Mucosa of descending colon (tissue), 3 donors: Measurements from ENCODE around the gene TBC1D8. TPM values are rescaled to one million over a fixed set of nuclear protein-coding genes. Genes with fewer than 3 reads are reported as not detected.

Source experiments
- ATAC-seq: fragments of 200-7000 bp; cut with Tn5 transposase; one replicate; pipeline ENCODE4 v1.9.1; 2020; ENCODE audit warnings: mild to moderate bottlenecking, moderate library complexity
- DNase-seq, 3 donors: peaks; one replicate each; pipeline ENCODE4 v3.0.0-alpha.2; 2020
- H3K36me3 ChIP-seq: fragments of 200-600 bp; one replicate; pipeline ENCODE4 v1.8.0; 2021; ENCODE audit warnings: low read depth, mild to moderate bottlenecking
- H3K4me1 ChIP-seq: fragments of 200-600 bp; one replicate; pipeline ENCODE4 v1.8.0; 2021; ENCODE audit warnings: low read depth, mild to moderate bottlenecking
- H3K4me3 ChIP-seq: fragments of 200-600 bp; one replicate; pipeline ENCODE4 v1.8.0; 2021; ENCODE audit warnings: mild to moderate bottlenecking
- H3K9me3 ChIP-seq: fragments of 200-600 bp; one replicate; pipeline ENCODE4 v1.8.0; 2021; ENCODE audit warnings: mild to moderate bottlenecking
- CTCF ChIP-seq: fragments of 200-600 bp; IDR thresholded peaks from one replicate; pipeline ENCODE4 v1.8.0; 2022; ENCODE audit warnings: antibody characterized with exemption, mild to moderate bottlenecking
- intact Hi-C, 2 donors: fragments of 100-400 bp; cut with DNase I in 1 of 2; cut with micrococcal nuclease in 1 of 2; formaldehyde crosslinking; loops; one replicate each; pipeline versions ENCODE4 v1.11.0 to v1.11.1; 2022; cut with DNase I, micrococcal nuclease
- total RNA-seq, 3 donors: library from RNA; stranded (reverse); fragmentation: NEBNext Ultra II Directional in 2 of 3; extraction: Animal tissue kit (Norgen Biotek cat#: 25700) in 2 of 3; gene quantifications; one replicate each; pipeline versions ENCODE4 v1.2.1 to v1.2.4, GENCODE V29; 2021 to 2023
- donor health status: DM: no; HTN: no; CAD: no; lungs with moderate emphysema.
- donor health status: DM: no; HTN: no; CAD: no.
- donor health status: DM: no; HTN: yes; CAD: no.

TBC1D8 gene
- total RNA-seq, 3 donors from 2014 or later: 14.4 to 28.8 (median 17.7) TPM

GRCh38 chr2:101037161-101037755, 113.9 kb downstream of the TBC1D8 start:
- intact Hi-C loops: loop anchor here in 1 of 2 donors (10.0 kb wide), 1 partner anchor 118 kb away; the partner anchor contains the start of gene TBC1D8
- ATAC-seq (no peak), DNase-seq (no peak)
- Histone ChIP-seq H3K36me3 (no peaks in the 10 kb centered on the region), H3K4me3 (no peak overlapping the region), H3K9me3 (no peaks in the 10 kb centered on the region), H3K4me1 (no peaks in the 10 kb centered on the region)
- no peak for TF ChIP-seq CTCF

- Histone ChIP-seq H3K36me3 (no peaks in the 10 kb centered on the region), H3K4me1 (no peaks in the 10 kb centered on the region), H3K9me3 (no peaks in the 10 kb centered on the region), H3K4me3 (no peak overlapping the region)
- ATAC-seq: no peak
- no peak for DNase-seq
- intact Hi-C loops: loop anchor here in 1 of 2 donors (10.0 kb wide), 1 partner anchor 118 kb away; the partner anchor contains the start of gene TBC1D8
- TF ChIP-seq CTCF: no peak
Observed at GRCh38 chr2:101036562-101036961, 114.6 kb downstream of the TBC1D8 start.

- intact Hi-C loops: loop anchor here in 1 of 2 donors (10.0 kb wide), 1 partner anchor 123 kb away; the partner anchor contains the start of gene TBC1D8
- Histone ChIP-seq H3K36me3 (no peaks in the 10 kb centered on the region), H3K9me3 (no peaks in the 10 kb centered on the region), H3K4me3 (no peak overlapping the region), H3K4me1 (no peaks in the 10 kb centered on the region)
- TF ChIP-seq CTCF: no peak
- no peak for ATAC-seq
- DNase-seq: no peak
Observed at GRCh38 chr2:101032084-101032776, 119.0 kb downstream of the TBC1D8 start.

GRCh38 chr2:101030866-101031554, 120.2 kb downstream of the TBC1D8 start:
- Histone ChIP-seq H3K36me3 (no peaks in the 10 kb centered on the region), H3K4me1 (peaks cover 5% of the 10 kb centered on the region), H3K9me3 (no peaks in the 10 kb centered on the region), H3K4me3 (no peak overlapping the region)
- DNase-seq: no peak
- no peak for ATAC-seq
- TF ChIP-seq CTCF: no peak
- intact Hi-C loops: loop anchor here in 1 of 2 donors (10.0 kb wide), 1 partner anchor 124 kb away; the partner anchor contains the start of gene TBC1D8

- TF ChIP-seq CTCF: no peak
- DNase-seq (no peak), ATAC-seq (no peak)
- intact Hi-C loops: no loop called here
- H3K36me3 ChIP-seq: no peaks in the 10 kb centered on the region
- no peak overlapping the region for H3K4me3 ChIP-seq
- H3K4me1 ChIP-seq: peaks cover 19% of the 10 kb centered on the region
- H3K9me3 ChIP-seq: no peaks in the 10 kb centered on the region
Observed at GRCh38 chr2:101027852-101028251, 123.3 kb downstream of the TBC1D8 start.
